GM12878 (cell line): ENCODE measurements around the gene CLTCL1.

Source experiments
- CBX3 ChIP-seq: fragments of 200-600 bp; sonication (generic); IDR thresholded peaks from 2 replicates; pipeline ENCODE4 v1.6.1; 2016; ENCODE audit warnings: low read depth, borderline replicate concordance
- IRF3 ChIP-seq: fragments of 450-650 bp; IDR thresholded peaks from 2 replicates; pipeline ENCODE4 v1.6.1; 2014; ENCODE audit warnings: mild to moderate bottlenecking
- JUND ChIP-seq: IDR thresholded peaks from 2 replicates; pipeline ENCODE4 v1.6.1; 2012; ENCODE audit warnings: low read depth, mild to moderate bottlenecking, low read length, improper control_type of control experiment, moderate library complexity
- MAX ChIP-seq: IDR thresholded peaks from 2 replicates; pipeline ENCODE4 v1.6.1; 2012; ENCODE audit warnings: low read depth, low read length, improper control_type of control experiment
- NFYB ChIP-seq: IDR thresholded peaks from 2 replicates; pipeline ENCODE4 v1.6.1; 2011; ENCODE audit warnings: low read depth, mild to moderate bottlenecking, low read length, improper control_type of control experiment, moderate library complexity; ENCODE audit not compliant: insufficient read depth
- PAX8 ChIP-seq: fragments of 450-650 bp; IDR thresholded peaks from 2 replicates; pipeline ENCODE4 v1.6.1; 2017; ENCODE audit warnings: mild to moderate bottlenecking, moderate library complexity
- POLR2A ChIP-seq: IDR thresholded peaks from 2 replicates; pipeline ENCODE4 v1.6.1; 2011; ENCODE audit warnings: low read depth, mild to moderate bottlenecking, low read length
- REST ChIP-seq: IDR thresholded peaks from 2 replicates; pipeline ENCODE4 v1.6.1; 2012; ENCODE audit warnings: mild to moderate bottlenecking, low read depth, low read length
- SMC3 ChIP-seq: IDR thresholded peaks from 2 replicates; pipeline ENCODE4 v1.6.1; 2011; ENCODE audit warnings: low read length, improper control_type of control experiment, borderline replicate concordance
- SREBF1 ChIP-seq: IDR thresholded peaks from 2 replicates; pipeline ENCODE4 v1.6.1; 2012; ENCODE audit warnings: mild to moderate bottlenecking, low read length
- SUZ12 ChIP-seq: fragments of 200-600 bp; sonication (generic); IDR thresholded peaks from one replicate; pipeline ENCODE4 v1.6.1; 2018; ENCODE audit warnings: antibody characterized with exemption, mild to moderate bottlenecking; ENCODE audit not compliant: unreplicated experiment
- TAF1 ChIP-seq: IDR thresholded peaks from 2 replicates; pipeline ENCODE4 v1.6.1; 2011; ENCODE audit warnings: mild to moderate bottlenecking, low read depth, low read length, borderline replicate concordance
- TARDBP ChIP-seq: IDR thresholded peaks from 2 replicates; pipeline ENCODE4 v1.6.1; 2016; ENCODE audit warnings: borderline replicate concordance

GRCh38 chr22:19277785-19278184 is 13.7 kb downstream of the CLTCL1 start:
- TF ChIP-seq JUND: no peak
- TF ChIP-seq NFYB: no peak
- no peak for TF ChIP-seq MAX
- no peak for TF ChIP-seq POLR2A
- TF ChIP-seq SUZ12: no peak
- no peak for TF ChIP-seq REST
- TF ChIP-seq PAX8: no peak
- TF ChIP-seq CBX3: no peak
- TF ChIP-seq IRF3: no peak
- TF ChIP-seq TARDBP: no peak
- no peak for TF ChIP-seq TAF1
- TF ChIP-seq SMC3: no peak
- no peak for TF ChIP-seq SREBF1
